Activated B cell treated with CpG ODN at 0.5 μM for 24 hours (primary cell): ENCODE measurements around the gene XYLT1. TPM values are rescaled to one million over a fixed set of nuclear protein-coding genes. Genes with fewer than 3 reads are reported as not detected.
"Not testable (repeated sequence)": the region's sequence is repeated elsewhere in the genome, so short reads cannot be mapped to it uniquely, and the experiment has no call there.

Experiments
- ATAC-seq: fragments of 200-7000 bp; cut with Tn5 transposase; one replicate; pipeline ENCODE4 v1.10.0; 2021; ENCODE audit warnings: low read depth, mild to moderate bottlenecking, moderate library complexity
- CTCF ChIA-PET: fragments of 350-600 bp; sonication (Branson Sonifier 250); formaldehyde crosslinking; loops from one replicate; lab custom pipeline; 2021; ENCODE audit warnings: antibody characterized with exemption; lab: Charles Lee
- POLR2A ChIA-PET: fragments of 350-600 bp; sonication (Branson Sonifier 250); formaldehyde crosslinking; loops from one replicate; lab custom pipeline; 2021; ENCODE audit warnings: antibody characterized with exemption; lab: Charles Lee
- DNase-seq: peaks from one replicate; pipeline ENCODE4 v3.0.0; 2022
- H3K27ac Mint-ChIP-seq: one replicate; pipeline ENCODE4 v1.8.0; 2020; ENCODE audit warnings: mixed read lengths
- H3K27me3 Mint-ChIP-seq: one replicate; pipeline ENCODE4 v1.8.0; 2021; ENCODE audit warnings: mixed read lengths
- H3K36me3 Mint-ChIP-seq: one replicate; pipeline ENCODE4 v1.8.0; 2021; ENCODE audit warnings: low read depth, mixed read lengths
- H3K4me1 Mint-ChIP-seq: one replicate; pipeline ENCODE4 v1.8.0; 2021; ENCODE audit warnings: mixed read lengths
- H3K4me3 Mint-ChIP-seq: one replicate; pipeline ENCODE4 v1.8.0; 2020; ENCODE audit warnings: mild to moderate bottlenecking, mixed read lengths
- H3K9me3 Mint-ChIP-seq: one replicate; pipeline ENCODE4 v1.8.0; 2020; ENCODE audit warnings: mixed read lengths
- intact Hi-C: fragments of 100-400 bp; cut with micrococcal nuclease; formaldehyde crosslinking; loops from one replicate; pipeline ENCODE4 v1.15.1; 2024
- total RNA-seq: library from RNA; stranded (reverse); gene quantifications from 2 replicates; pipeline ENCODE4 v1.2.3, GENCODE V29; 2022
- TF ChIP-seq, protein P1 (sequence below): fragments of 200-600 bp; IDR thresholded peaks from one replicate; pipeline ENCODE4 v1.8.0; 2022; ENCODE audit warnings: antibody characterized with exemption, mild to moderate bottlenecking

Gene XYLT1
- total RNA-seq, 1 donor from 2014 or later: 17.0 TPM

DNA sequence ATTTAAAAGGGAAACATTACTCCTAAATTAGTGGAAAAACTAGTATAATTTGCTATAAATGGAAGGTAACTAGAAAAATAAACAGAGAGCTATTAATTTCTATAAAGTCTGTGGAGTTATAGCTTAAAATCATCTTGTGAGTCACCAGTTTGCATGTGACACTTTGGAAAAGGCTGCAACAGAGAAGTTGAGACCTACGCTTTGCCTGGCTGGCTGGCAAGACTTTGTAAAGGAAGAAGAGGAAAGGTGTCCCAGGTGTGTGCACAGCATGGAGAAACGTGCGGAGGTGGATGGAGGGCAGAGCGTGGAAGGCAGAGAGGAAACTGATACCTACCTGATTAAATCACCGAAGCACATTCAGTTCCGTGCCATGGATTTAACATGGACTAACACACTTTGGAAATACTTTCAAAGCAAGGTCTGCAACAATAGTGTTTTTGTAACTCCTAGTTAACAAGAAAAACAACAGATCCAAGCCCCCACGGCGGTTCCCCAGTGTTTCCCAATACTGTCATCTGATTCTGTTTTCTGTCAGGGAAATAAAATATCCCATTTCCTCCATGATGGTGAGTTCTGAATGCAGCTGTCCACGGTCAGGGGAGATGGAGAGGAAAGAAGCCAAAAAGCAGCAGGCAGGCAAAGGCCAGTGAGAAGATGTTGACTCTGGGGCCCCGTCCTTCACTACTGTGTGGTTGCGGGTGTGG is 134.8 kb downstream of the XYLT1 start:
- Mint-ChIP-seq H3K4me1 (peaks cover 23% of the 10 kb centered on the region), H3K36me3 (peaks cover 5% of the 10 kb centered on the region), H3K4me3 (no peak overlapping the region), H3K9me3 (no peaks in the 10 kb centered on the region), H3K27me3 (no peaks in the 10 kb centered on the region), H3K27ac (peak overlapping the region; percentile 39)
- intact Hi-C loops: loop anchor here (2.0 kb wide), 1 partner anchor 19 kb away; no protein-coding TSS in a partner anchor
- no peak for ATAC-seq
- no peak for DNase-seq
- ChIA-PET POLR2A (no interaction called here), CTCF (no interaction called here)
- TF ChIP-seq, protein P1, sequence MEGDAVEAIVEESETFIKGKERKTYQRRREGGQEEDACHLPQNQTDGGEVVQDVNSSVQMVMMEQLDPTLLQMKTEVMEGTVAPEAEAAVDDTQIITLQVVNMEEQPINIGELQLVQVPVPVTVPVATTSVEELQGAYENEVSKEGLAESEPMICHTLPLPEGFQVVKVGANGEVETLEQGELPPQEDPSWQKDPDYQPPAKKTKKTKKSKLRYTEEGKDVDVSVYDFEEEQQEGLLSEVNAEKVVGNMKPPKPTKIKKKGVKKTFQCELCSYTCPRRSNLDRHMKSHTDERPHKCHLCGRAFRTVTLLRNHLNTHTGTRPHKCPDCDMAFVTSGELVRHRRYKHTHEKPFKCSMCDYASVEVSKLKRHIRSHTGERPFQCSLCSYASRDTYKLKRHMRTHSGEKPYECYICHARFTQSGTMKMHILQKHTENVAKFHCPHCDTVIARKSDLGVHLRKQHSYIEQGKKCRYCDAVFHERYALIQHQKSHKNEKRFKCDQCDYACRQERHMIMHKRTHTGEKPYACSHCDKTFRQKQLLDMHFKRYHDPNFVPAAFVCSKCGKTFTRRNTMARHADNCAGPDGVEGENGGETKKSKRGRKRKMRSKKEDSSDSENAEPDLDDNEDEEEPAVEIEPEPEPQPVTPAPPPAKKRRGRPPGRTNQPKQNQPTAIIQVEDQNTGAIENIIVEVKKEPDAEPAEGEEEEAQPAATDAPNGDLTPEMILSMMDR: no peak

DNA sequence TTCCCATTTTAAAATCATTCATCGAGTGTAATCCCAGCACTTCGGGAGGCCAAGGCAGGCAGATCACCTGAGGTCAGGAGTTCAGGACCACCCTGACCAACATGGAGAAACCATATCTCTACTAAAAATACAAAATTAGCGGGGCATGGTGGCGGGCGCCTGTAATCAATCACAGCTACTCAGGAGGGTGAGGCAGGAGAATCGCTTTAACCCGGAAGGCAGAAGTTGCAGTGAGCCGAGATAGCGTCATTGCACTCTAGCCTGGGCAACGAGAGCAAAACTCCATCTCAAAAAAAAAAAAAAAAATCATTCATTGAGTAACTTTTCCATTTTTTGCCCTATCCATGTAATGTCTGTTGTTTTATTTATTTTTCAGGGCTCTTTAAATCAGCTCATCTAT is 135.4 kb downstream of the XYLT1 start:
- DNase-seq, POLR2A ChIA-PET, CTCF ChIA-PET, ATAC-seq, H3K9me3 Mint-ChIP-seq, H3K27me3 Mint-ChIP-seq, H3K27ac Mint-ChIP-seq, H3K36me3 Mint-ChIP-seq, H3K4me3 Mint-ChIP-seq: not testable (repeated sequence)
- intact Hi-C loops: loop anchor here (2.0 kb wide), 1 partner anchor 19 kb away; no protein-coding TSS in a partner anchor
- peaks cover 17% of the 10 kb centered on the region for H3K4me1 Mint-ChIP-seq

DNA sequence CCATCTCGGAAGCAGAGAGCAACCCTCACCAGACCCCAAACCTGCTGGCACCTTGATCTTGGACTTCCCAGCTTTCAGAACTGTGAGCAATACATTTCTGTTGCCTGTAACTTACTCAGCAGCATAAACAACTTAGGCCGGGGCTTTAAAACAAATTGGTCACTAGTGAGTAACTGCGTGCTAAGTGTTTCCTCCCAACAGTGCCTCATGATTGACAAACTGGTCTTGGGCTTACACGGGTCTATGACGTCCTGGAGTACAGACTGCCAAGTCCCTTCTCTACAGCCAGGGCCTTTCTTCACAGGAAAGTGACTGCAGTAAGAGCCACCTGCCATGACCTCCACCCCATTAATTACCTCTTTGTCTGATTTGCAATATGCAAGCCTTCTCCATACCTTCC is 136.7 kb downstream of the XYLT1 start:
- ATAC-seq: no peak
- peaks cover 14% of the 10 kb centered on the region for H3K4me1 Mint-ChIP-seq

DNA sequence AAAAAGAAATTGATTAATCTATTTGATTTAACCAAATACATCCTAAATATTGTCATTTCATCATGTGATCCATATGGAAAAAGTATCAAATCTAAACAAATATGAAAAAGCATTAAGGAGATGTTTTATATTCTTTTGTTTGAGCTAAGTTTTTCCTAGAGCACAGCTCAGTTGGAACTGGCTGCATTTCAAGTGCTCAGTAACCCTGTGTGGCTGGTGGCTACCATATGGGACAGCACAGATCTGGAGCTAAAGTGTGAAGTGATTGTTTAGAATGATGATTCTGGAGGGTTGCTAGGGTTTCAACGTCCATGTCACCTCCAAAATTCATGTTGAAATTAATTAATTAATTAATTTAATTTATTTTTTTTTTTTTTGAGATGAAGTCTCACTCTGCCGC is 137.5 kb downstream of the XYLT1 start:
- H3K27me3 Mint-ChIP-seq: no peaks in the 10 kb centered on the region
- H3K36me3 Mint-ChIP-seq: peaks cover 5% of the 10 kb centered on the region
- TF ChIP-seq, protein P1: no peak
- intact Hi-C loops: no loop called here
- H3K4me3 Mint-ChIP-seq: no peak overlapping the region
- CTCF ChIA-PET: no interaction called here
- POLR2A ChIA-PET: no interaction called here
- DNase-seq: no peak
- H3K9me3 Mint-ChIP-seq: no peaks in the 10 kb centered on the region
- no peak overlapping the region for H3K27ac Mint-ChIP-seq
- ATAC-seq: no peak
- H3K4me1 Mint-ChIP-seq: peaks cover 14% of the 10 kb centered on the region

More for the DNA sequence above, 136.7 kb downstream of the XYLT1 start:
- Mint-ChIP-seq H3K9me3 (no peaks in the 10 kb centered on the region), H3K36me3 (peaks cover 5% of the 10 kb centered on the region), H3K4me3 (no peak overlapping the region), H3K27me3 (no peaks in the 10 kb centered on the region), H3K27ac (no peak overlapping the region)
- POLR2A ChIA-PET: no interaction called here
- CTCF ChIA-PET: no interaction called here
- intact Hi-C loops: loop anchor here (2.0 kb wide), 1 partner anchor 17 kb away; no protein-coding TSS in a partner anchor
- DNase-seq: no peak
- TF ChIP-seq, protein P1: no peak

DNA sequence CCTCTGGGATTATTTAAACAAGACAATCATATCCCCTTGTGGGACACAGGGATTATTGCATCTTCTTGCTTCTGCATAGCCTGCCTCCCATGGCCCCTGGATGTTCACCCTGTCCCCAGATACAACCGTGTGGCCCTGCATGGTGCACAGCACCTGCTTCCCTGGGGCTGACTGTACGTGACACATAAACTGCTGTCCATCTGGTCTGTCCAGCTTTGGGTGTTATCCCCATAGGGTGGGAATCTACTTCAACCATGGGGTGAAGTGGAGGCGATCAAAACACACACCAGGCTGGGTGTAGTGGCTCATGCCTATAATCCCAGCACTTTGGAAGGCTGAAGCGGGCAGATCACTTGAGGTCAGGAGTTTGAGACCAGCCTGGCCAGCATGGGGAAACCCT is 138.8 kb downstream of the XYLT1 start:
- intact Hi-C loops: no loop called here
- ATAC-seq: no peak
- TF ChIP-seq, protein P1: no peak
- Mint-ChIP-seq H3K36me3 (peaks cover 5% of the 10 kb centered on the region), H3K27me3 (no peaks in the 10 kb centered on the region), H3K4me3 (no peak overlapping the region), H3K4me1 (peaks cover 15% of the 10 kb centered on the region), H3K27ac (no peak overlapping the region), H3K9me3 (no peaks in the 10 kb centered on the region)
- POLR2A ChIA-PET: no interaction called here
- DNase-seq: no peak
- CTCF ChIA-PET: no interaction called here
